Karpas-422 (cell line): Measurements from ENCODE around the gene SESN3. TPM values are rescaled to one million over a fixed set of nuclear protein-coding genes. Genes with fewer than 3 reads are reported as not detected.

Experiments used
- total RNA-seq: library from RNA; depleted of rRNA; stranded (reverse); fragments of >200 nt; shearing (Covaris generic); gene quantifications from 2 replicates; pipeline ENCODE4 v1.2.3, GENCODE V29; 2014; ENCODE audit warnings: low replicate concordance; rRNA removed

The SESN3 gene
- total RNA-seq, 1 experiment from 2014 or later = 58.9 TPM

Other genes starting within 250 kb of the SESN3 start
- not detected in 2 replicates for gene KDM4E, start 205.9 kb downstream of the SESN3 start, total RNA-seq
- gene KDM4F, start 181.8 kb downstream of the SESN3 start, total RNA-seq = not detected in 2 replicates
- gene SRSF8, start 164.3 kb downstream of the SESN3 start, total RNA-seq = 50.0 and 111 TPM in 2 replicates
- 11.0 and 12.8 TPM in 2 replicates for gene ENDOD1, start 141.4 kb downstream of the SESN3 start, total RNA-seq